Esophagus squamous epithelium (tissue), 4 donors: ENCODE measurements around the gene MRPL53.

Experiments used
- CTCF ChIP-seq, 6 experiments: fragments of 450-650 bp in 4 of 6; fragments of 200-600 bp in 2 of 6; sonication (generic) in 2 of 6; IDR thresholded peaks; one replicate each; pipeline ENCODE4 v1.5.1; 2016 to 2019; ENCODE audit warnings: antibody characterized with exemption in 6 of 6, mild to moderate bottlenecking in 4 of 6, moderate library complexity in 4 of 6
- POLR2A ChIP-seq, 4 donors: fragments of 450-650 bp; IDR thresholded peaks; one replicate each; pipeline ENCODE4 v1.6.1; 2017; ENCODE audit warnings: antibody characterized with exemption in 4 of 4, mild to moderate bottlenecking in 4 of 4, moderate library complexity in 3 of 4

- TF ChIP-seq CTCF (IDR thresholded peaks at IDR 0.05) (no peak), POLR2A (IDR thresholded peaks at IDR 0.05) (no peak)
Measured at GRCh38 chr2:74471332-74472065, 981 bp downstream of the MRPL53 start.
